Gastrocnemius medialis (tissue), 4 donors: Measurements from ENCODE around the gene PLCZ1. TPM values are rescaled to one million over a fixed set of nuclear protein-coding genes. Genes with fewer than 3 reads are reported as not detected.

Experiments
- ATAC-seq, 2 donors: fragments of 150-250 bp; one replicate each; pipeline ENCODE4 v1.9.1; 2016
- DNase-seq, 2 donors: peaks; one replicate each; pipeline ENCODE4 v3.0.0-alpha.2; 2019
- H3K27ac ChIP-seq, 4 donors: fragments of 200-600 bp; sonication (generic); 1 replicate in 1 of 4; 2 replicates in 3 of 4; pipeline ENCODE4 v1.5.1; 2016 to 2018; ENCODE audit warnings: mild to moderate bottlenecking in 2 of 4, moderate library complexity in 1 of 4
- H3K27me3 ChIP-seq, 3 donors: fragments of 200-600 bp; sonication (generic) in 2 of 3; 1 replicate in 1 of 3; 2 replicates in 2 of 3; pipeline versions ENCODE4 v1.5.1 to v1.6.0; 2016 to 2019; ENCODE audit warnings: mild to moderate bottlenecking in 1 of 3, moderate library complexity in 1 of 3
- H3K36me3 ChIP-seq, 2 donors: fragments of 200-600 bp; sonication (generic) in 1 of 2; one replicate each; pipeline ENCODE4 v1.5.1; 2017 to 2018
- H3K4me1 ChIP-seq, 2 donors: fragments of 200-600 bp; sonication (generic) in 1 of 2; one replicate each; pipeline ENCODE4 v1.5.1; 2016 to 2017; ENCODE audit warnings: mild to moderate bottlenecking in 2 of 2
- H3K4me3 ChIP-seq, 4 donors: fragments of 200-600 bp; sonication (generic) in 3 of 4; 1 replicate in 1 of 4; 2 replicates in 3 of 4; pipeline ENCODE4 v1.5.1; 2016 to 2019; ENCODE audit warnings: mild to moderate bottlenecking in 2 of 4
- H3K9me3 ChIP-seq, 3 donors: fragments of 200-600 bp; sonication (generic) in 2 of 3; 1 replicate in 1 of 3; 2 replicates in 2 of 3; pipeline ENCODE4 v1.5.1; 2016 to 2019
- POLR2A ChIP-seq, 2 donors: fragments of 450-650 bp; IDR thresholded peaks; one replicate each; pipeline ENCODE4 v1.6.1; 2017; ENCODE audit warnings: antibody characterized with exemption in 2 of 2, mild to moderate bottlenecking in 2 of 2, moderate library complexity in 2 of 2
- in situ Hi-C, 4 donors: fragments of 200-750 bp; cut with MboI; loops; one replicate each; pipeline versions ENCODE4 v1.15.0 to v1.8.0; 2017; ENCODE audit warnings: low sequenced_read_pairs in 4 of 4
- intact Hi-C: fragments of 100-400 bp; cut with DNase I; formaldehyde crosslinking; loops from one replicate; pipeline ENCODE4 v1.15.1; 2023; ENCODE audit warnings: low total_unique reads
- total RNA-seq, 4 donors: library from RNA; depleted of rRNA; stranded (reverse); fragments of >200 nt; gene quantifications; one replicate each; pipeline versions ENCODE4 v1.1.0 to v1.2.3, GENCODE V29; 2016
- TF ChIP-seq, protein P1 (sequence below), 5 experiments: fragments of 450-650 bp in 3 of 5; fragments of 200-600 bp in 2 of 5; sonication (generic) in 2 of 5; IDR thresholded peaks in 4 of 5; conservative IDR thresholded peaks in 1 of 5; 1 replicate in 4 of 5; 2 replicates in 1 of 5; pipeline ENCODE4 v1.5.1; 2016 to 2019; ENCODE audit warnings: antibody characterized with exemption in 5 of 5, mild to moderate bottlenecking in 3 of 5, moderate library complexity in 3 of 5

Gene PLCZ1
- total RNA-seq, 4 donors from 2014 or later, result not detected

DNA sequence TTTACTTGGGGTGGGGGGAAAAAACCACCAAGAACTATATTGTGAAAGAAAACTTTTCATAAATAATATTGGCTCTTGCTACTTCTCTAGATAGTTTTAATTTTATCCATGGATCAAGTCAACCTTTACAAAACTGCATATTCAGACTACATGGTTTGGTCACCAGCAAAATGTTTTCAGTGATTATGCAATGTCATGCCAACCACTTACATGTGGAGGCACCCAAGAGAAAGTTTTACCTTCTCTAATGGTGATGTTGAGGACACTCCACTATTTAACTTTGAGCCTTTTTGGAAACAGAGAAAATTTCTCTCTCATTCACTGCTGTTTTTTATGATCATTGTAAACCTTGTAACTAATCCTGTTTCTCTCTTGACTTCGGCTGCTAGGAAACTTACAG lies 21.6 kb downstream of the PLCZ1 start:
- TF ChIP-seq, protein P1, sequence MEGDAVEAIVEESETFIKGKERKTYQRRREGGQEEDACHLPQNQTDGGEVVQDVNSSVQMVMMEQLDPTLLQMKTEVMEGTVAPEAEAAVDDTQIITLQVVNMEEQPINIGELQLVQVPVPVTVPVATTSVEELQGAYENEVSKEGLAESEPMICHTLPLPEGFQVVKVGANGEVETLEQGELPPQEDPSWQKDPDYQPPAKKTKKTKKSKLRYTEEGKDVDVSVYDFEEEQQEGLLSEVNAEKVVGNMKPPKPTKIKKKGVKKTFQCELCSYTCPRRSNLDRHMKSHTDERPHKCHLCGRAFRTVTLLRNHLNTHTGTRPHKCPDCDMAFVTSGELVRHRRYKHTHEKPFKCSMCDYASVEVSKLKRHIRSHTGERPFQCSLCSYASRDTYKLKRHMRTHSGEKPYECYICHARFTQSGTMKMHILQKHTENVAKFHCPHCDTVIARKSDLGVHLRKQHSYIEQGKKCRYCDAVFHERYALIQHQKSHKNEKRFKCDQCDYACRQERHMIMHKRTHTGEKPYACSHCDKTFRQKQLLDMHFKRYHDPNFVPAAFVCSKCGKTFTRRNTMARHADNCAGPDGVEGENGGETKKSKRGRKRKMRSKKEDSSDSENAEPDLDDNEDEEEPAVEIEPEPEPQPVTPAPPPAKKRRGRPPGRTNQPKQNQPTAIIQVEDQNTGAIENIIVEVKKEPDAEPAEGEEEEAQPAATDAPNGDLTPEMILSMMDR (IDR thresholded peaks at IDR 0.05 in 4 of 5, conservative IDR thresholded peaks at IDR 0.05 in 1 of 5), result no peak
- TF ChIP-seq POLR2A (IDR thresholded peaks at IDR 0.05), result no peak
- Histone ChIP-seq H3K4me1 (no peaks in the 10 kb centered on the region), H3K9me3 (no peaks in the 10 kb centered on the region), H3K36me3 (no peaks in the 10 kb centered on the region), H3K4me3 (no peak overlapping the region), H3K27me3 (no peaks in the 10 kb centered on the region), H3K27ac (no peak overlapping the region)
- intact Hi-C loops, result no loop called here
- in situ Hi-C loops, result no loop called here
- DNase-seq, result no peak
- no peak for ATAC-seq

DNA sequence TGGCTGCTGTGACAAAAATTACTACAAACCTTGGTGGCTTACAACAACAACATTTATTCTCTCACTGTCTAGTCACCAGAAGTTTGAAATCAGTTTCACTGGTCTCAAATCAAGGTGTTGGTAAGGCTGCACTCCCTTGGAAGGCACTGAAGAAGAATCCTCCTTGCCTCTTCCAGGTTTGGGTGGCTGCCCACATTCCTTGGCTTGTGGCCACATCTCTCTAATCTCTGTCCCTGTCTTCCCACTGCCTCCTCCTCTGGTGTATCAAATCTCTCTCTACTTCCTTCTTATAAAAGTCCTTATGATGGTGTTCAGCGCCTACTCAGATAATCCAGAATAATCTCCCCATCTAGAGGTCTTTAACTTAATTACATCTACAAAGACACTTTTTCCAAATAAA lies 31.0 kb downstream of the PLCZ1 start:
- TF ChIP-seq, protein P1 (IDR thresholded peaks at IDR 0.05 in 4 of 5, conservative IDR thresholded peaks at IDR 0.05 in 1 of 5), result no peak
- TF ChIP-seq POLR2A (IDR thresholded peaks at IDR 0.05), result no peak
- Histone ChIP-seq H3K4me3 (no peak overlapping the region), H3K9me3 (no peaks in the 10 kb centered on the region), H3K27me3 (no peaks in the 10 kb centered on the region), H3K4me1 (no peaks in the 10 kb centered on the region), H3K27ac (no peak overlapping the region), H3K36me3 (no peaks in the 10 kb centered on the region)
- intact Hi-C loops (no loop called here), in situ Hi-C loops (no loop called here)
- ATAC-seq, result no peak
- DNase-seq, result no peak

GRCh38 chr12:18703911-18704310 lies 33.9 kb downstream of the PLCZ1 start:
- TF ChIP-seq POLR2A (IDR thresholded peaks at IDR 0.05), result no peak
- TF ChIP-seq, protein P1 (IDR thresholded peaks at IDR 0.05 in 4 of 5, conservative IDR thresholded peaks at IDR 0.05 in 1 of 5), result no peak
- no peaks in the 10 kb centered on the region for H3K9me3 ChIP-seq
- H3K27ac ChIP-seq, result no peak overlapping the region
- DNase-seq (no peak), ATAC-seq (no peak)
- H3K4me3 ChIP-seq, result no peak overlapping the region
- in situ Hi-C loops (no loop called here), intact Hi-C loops (no loop called here)
- H3K36me3 ChIP-seq, result no peaks in the 10 kb centered on the region
- H3K4me1 ChIP-seq, result no peaks in the 10 kb centered on the region
- H3K27me3 ChIP-seq, result no peaks in the 10 kb centered on the region

GRCh38 chr12:18703321-18703720 lies 34.5 kb downstream of the PLCZ1 start:
- no peaks in the 10 kb centered on the region for H3K27me3 ChIP-seq
- no peaks in the 10 kb centered on the region for H3K9me3 ChIP-seq
- intact Hi-C loops (no loop called here), in situ Hi-C loops (no loop called here)
- no peak overlapping the region for H3K27ac ChIP-seq
- no peaks in the 10 kb centered on the region for H3K36me3 ChIP-seq
- ATAC-seq (no peak), DNase-seq (no peak)
- no peak for TF ChIP-seq POLR2A (IDR thresholded peaks at IDR 0.05)
- TF ChIP-seq, protein P1 (IDR thresholded peaks at IDR 0.05 in 4 of 5, conservative IDR thresholded peaks at IDR 0.05 in 1 of 5), result no peak
- no peak overlapping the region for H3K4me3 ChIP-seq
- no peaks in the 10 kb centered on the region for H3K4me1 ChIP-seq

GRCh38 chr12:18700271-18700670 lies 37.5 kb downstream of the PLCZ1 start:
- Histone ChIP-seq H3K4me3 (no peak overlapping the region), H3K27me3 (no peaks in the 10 kb centered on the region), H3K27ac (no peak overlapping the region), H3K36me3 (no peaks in the 10 kb centered on the region), H3K4me1 (no peaks in the 10 kb centered on the region), H3K9me3 (no peaks in the 10 kb centered on the region)
- TF ChIP-seq, protein P1 (IDR thresholded peaks at IDR 0.05 in 4 of 5, conservative IDR thresholded peaks at IDR 0.05 in 1 of 5), result no peak
- TF ChIP-seq POLR2A (IDR thresholded peaks at IDR 0.05), result no peak
- ATAC-seq, result no peak
- intact Hi-C loops (no loop called here), in situ Hi-C loops (no loop called here)
- no peak for DNase-seq
